ENCODE data around the gene CDCA4. TPM values are rescaled to one million over a fixed set of nuclear protein-coding genes. Genes with fewer than 3 reads are reported as not detected.

Gene CDCA4
- total RNA-seq, 3 donors from 2014 or later: 4.3 to 8.7 (median 5.6) TPM

- peak in 1 of 3 donors; percentile 33 for DNase-seq
- no peaks in the 10 kb centered on the region for H3K9me3 ChIP-seq
- intact Hi-C loops (cut with DNase I, micrococcal nuclease): no loop called here
- no peak for TF ChIP-seq CTCF (IDR thresholded peaks at IDR 0.05)
- no peaks in the 10 kb centered on the region for H3K4me1 ChIP-seq (ENCODE audit: low read depth)
- H3K36me3 ChIP-seq (ENCODE audit: low read depth): no peaks in the 10 kb centered on the region
- no peak for ATAC-seq
- no peak overlapping the region for H3K4me3 ChIP-seq
Observed at GRCh38 chr14:104994978-104995377, 25.9 kb downstream of the CDCA4 start.

- ATAC-seq (no peak), DNase-seq (peak in 1 of 3 donors; percentile 30)
- no peaks in the 10 kb centered on the region for H3K4me1 ChIP-seq (ENCODE audit: low read depth)
- no peak for TF ChIP-seq CTCF (IDR thresholded peaks at IDR 0.05)
- H3K36me3 ChIP-seq (ENCODE audit: low read depth): no peaks in the 10 kb centered on the region
- H3K4me3 ChIP-seq: no peak overlapping the region
- no peaks in the 10 kb centered on the region for H3K9me3 ChIP-seq
- intact Hi-C loops (cut with DNase I, micrococcal nuclease): no loop called here
Observed at GRCh38 chr14:104993808-104994591, 26.9 kb downstream of the CDCA4 start.

- Histone ChIP-seq H3K4me3 (no peak overlapping the region), H3K9me3 (no peaks in the 10 kb centered on the region), H3K36me3 (ENCODE audit: low read depth) (no peaks in the 10 kb centered on the region), H3K4me1 (ENCODE audit: low read depth) (no peaks in the 10 kb centered on the region)
- TF ChIP-seq CTCF (IDR thresholded peaks at IDR 0.05): no peak
- ATAC-seq (no peak), DNase-seq (peak in 1 of 3 donors; percentile 29)
- intact Hi-C loops (cut with DNase I, micrococcal nuclease): no loop called here
Observed at GRCh38 chr14:104993306-104993705, 27.6 kb downstream of the CDCA4 start.

- DNase-seq (no peak), ATAC-seq (no peak)
- intact Hi-C loops (cut with DNase I, micrococcal nuclease): no loop called here
- no peaks in the 10 kb centered on the region for H3K36me3 ChIP-seq (ENCODE audit: low read depth)
- no peak for TF ChIP-seq CTCF (IDR thresholded peaks at IDR 0.05)
- no peaks in the 10 kb centered on the region for H3K4me1 ChIP-seq (ENCODE audit: low read depth)
- H3K9me3 ChIP-seq: no peaks in the 10 kb centered on the region
- H3K4me3 ChIP-seq: no peak overlapping the region
Observed at GRCh38 chr14:104992501-104992900, 28.4 kb downstream of the CDCA4 start.

- DNase-seq (no peak), ATAC-seq (no peak)
- TF ChIP-seq CTCF (IDR thresholded peaks at IDR 0.05): no peak
- intact Hi-C loops (cut with DNase I, micrococcal nuclease): no loop called here
- no peaks in the 10 kb centered on the region for H3K36me3 ChIP-seq (ENCODE audit: low read depth)
- H3K4me3 ChIP-seq: no peak overlapping the region
- no peaks in the 10 kb centered on the region for H3K9me3 ChIP-seq
- H3K4me1 ChIP-seq (ENCODE audit: low read depth): no peaks in the 10 kb centered on the region
Observed at GRCh38 chr14:104991896-104992230, 29.0 kb downstream of the CDCA4 start.

- DNase-seq (no peak), ATAC-seq (no peak)
- no peak for TF ChIP-seq CTCF (IDR thresholded peaks at IDR 0.05)
- no peaks in the 10 kb centered on the region for H3K9me3 ChIP-seq
- no peaks in the 10 kb centered on the region for H3K36me3 ChIP-seq (ENCODE audit: low read depth)
- H3K4me3 ChIP-seq: no peak overlapping the region
- H3K4me1 ChIP-seq (ENCODE audit: low read depth): peaks cover 4% of the 10 kb centered on the region
- intact Hi-C loops (cut with DNase I, micrococcal nuclease): no loop called here
Observed at GRCh38 chr14:104989951-104990303, 31.0 kb downstream of the CDCA4 start.
